HEK293 (cell line): Measurements from ENCODE around the gene SAPCD1.

ENCODE experiments used
- GLIS1 ChIP-seq: fragments of 450-650 bp; formaldehyde crosslinking; IDR thresholded peaks from 2 replicates; pipeline ENCODE4 v1.5.1; 2016; ENCODE audit warnings: missing biosample characterization, missing genetic modification characterization
- KLF16 ChIP-seq: fragments of 450-650 bp; formaldehyde crosslinking; IDR thresholded peaks from 2 replicates; pipeline ENCODE4 v1.5.1; 2017; ENCODE audit warnings: missing biosample characterization, missing genetic modification characterization
- KLF17 ChIP-seq: fragments of 450-650 bp; formaldehyde crosslinking; IDR thresholded peaks from 2 replicates; pipeline ENCODE4 v1.5.1; 2016; ENCODE audit warnings: missing biosample characterization, missing genetic modification characterization
- KLF8 ChIP-seq: fragments of 450-650 bp; formaldehyde crosslinking; IDR thresholded peaks from 2 replicates; pipeline ENCODE4 v1.5.1; 2016; ENCODE audit warnings: missing biosample characterization, missing genetic modification characterization
- PATZ1 ChIP-seq: fragments of 450-650 bp; formaldehyde crosslinking; IDR thresholded peaks from 2 replicates; pipeline ENCODE4 v1.5.1; 2016; ENCODE audit warnings: missing biosample characterization, missing genetic modification characterization
- PRDM10 ChIP-seq: fragments of 450-650 bp; formaldehyde crosslinking; IDR thresholded peaks from 2 replicates; pipeline ENCODE4 v1.5.1; 2016; ENCODE audit warnings: missing biosample characterization, missing genetic modification characterization
- SCRT1 ChIP-seq: fragments of 450-650 bp; formaldehyde crosslinking; IDR thresholded peaks from 2 replicates; pipeline ENCODE4 v1.5.1; 2016; ENCODE audit warnings: missing biosample characterization, missing genetic modification characterization, borderline replicate concordance
- SP3 ChIP-seq: fragments of 450-650 bp; formaldehyde crosslinking; IDR thresholded peaks from 2 replicates; pipeline ENCODE4 v1.5.1; 2016; ENCODE audit warnings: missing biosample characterization, missing genetic modification characterization
- ZBTB17 ChIP-seq: fragments of 450-650 bp; formaldehyde crosslinking; IDR thresholded peaks from 2 replicates; pipeline ENCODE4 v1.5.1; 2016; ENCODE audit warnings: missing biosample characterization, missing genetic modification characterization
- ZBTB21 ChIP-seq: fragments of 450-650 bp; formaldehyde crosslinking; IDR thresholded peaks from 2 replicates; pipeline ENCODE4 v1.5.1; 2017; ENCODE audit warnings: missing biosample characterization, missing genetic modification characterization
- ZBTB48 ChIP-seq: fragments of 450-650 bp; formaldehyde crosslinking; IDR thresholded peaks from 2 replicates; pipeline ENCODE4 v1.5.1; 2016; ENCODE audit warnings: missing biosample characterization, missing genetic modification characterization
- ZIC2 ChIP-seq: fragments of 450-650 bp; formaldehyde crosslinking; IDR thresholded peaks from 2 replicates; pipeline ENCODE4 v1.5.1; 2016; ENCODE audit warnings: missing biosample characterization, missing genetic modification characterization
- ZNF112 ChIP-seq: fragments of 450-650 bp; formaldehyde crosslinking; IDR thresholded peaks from 2 replicates; pipeline ENCODE4 v1.5.0; 2017; ENCODE audit warnings: missing biosample characterization, missing genetic modification characterization
- ZNF121 ChIP-seq: fragments of 450-650 bp; formaldehyde crosslinking; IDR thresholded peaks from 2 replicates; pipeline ENCODE4 v1.5.1; 2016; ENCODE audit warnings: missing biosample characterization, missing genetic modification characterization
- ZNF133 ChIP-seq: fragments of 450-650 bp; formaldehyde crosslinking; IDR thresholded peaks from 2 replicates; pipeline ENCODE4 v1.5.1; 2016; ENCODE audit warnings: missing biosample characterization, missing genetic modification characterization
- ZNF18 ChIP-seq: fragments of 450-650 bp; formaldehyde crosslinking; IDR thresholded peaks from 2 replicates; pipeline ENCODE4 v1.5.1; 2016; ENCODE audit warnings: missing biosample characterization, missing genetic modification characterization
- ZNF184 ChIP-seq: fragments of 450-650 bp; IDR thresholded peaks from 2 replicates; pipeline ENCODE4 v1.5.1; 2018; ENCODE audit warnings: missing biosample characterization, mild to moderate bottlenecking, missing genetic modification characterization
- ZNF2 ChIP-seq: fragments of 450-650 bp; formaldehyde crosslinking; IDR thresholded peaks from 2 replicates; pipeline ENCODE4 v1.5.1; 2016; ENCODE audit warnings: missing biosample characterization, missing genetic modification characterization
- ZNF202 ChIP-seq: fragments of 450-650 bp; formaldehyde crosslinking; IDR thresholded peaks from 2 replicates; pipeline ENCODE4 v1.5.1; 2016; ENCODE audit warnings: missing biosample characterization, missing genetic modification characterization, borderline replicate concordance
- ZNF23 ChIP-seq: fragments of 450-650 bp; formaldehyde crosslinking; IDR thresholded peaks from 2 replicates; pipeline ENCODE4 v1.5.1; 2016; ENCODE audit warnings: missing biosample characterization, missing genetic modification characterization, borderline replicate concordance
- ZNF24 ChIP-seq: fragments of 450-650 bp; formaldehyde crosslinking; IDR thresholded peaks from 2 replicates; pipeline ENCODE4 v1.5.1; 2016; ENCODE audit warnings: missing biosample characterization, missing genetic modification characterization
- ZNF280C ChIP-seq: fragments of 450-650 bp; formaldehyde crosslinking; IDR thresholded peaks from 2 replicates; pipeline ENCODE4 v1.5.1; 2016; ENCODE audit warnings: missing biosample characterization, missing genetic modification characterization
- ZNF324 ChIP-seq: fragments of 450-650 bp; formaldehyde crosslinking; IDR thresholded peaks from 2 replicates; pipeline ENCODE4 v1.5.1; 2016; ENCODE audit warnings: missing biosample characterization, missing genetic modification characterization
- ZNF341 ChIP-seq: fragments of 450-650 bp; formaldehyde crosslinking; IDR thresholded peaks from 2 replicates; pipeline ENCODE4; 2016; ENCODE audit warnings: low read depth, missing biosample characterization, missing genetic modification characterization
- ZNF521 ChIP-seq: fragments of 450-650 bp; formaldehyde crosslinking; IDR thresholded peaks from 2 replicates; pipeline ENCODE4 v1.5.1; 2017; ENCODE audit warnings: missing biosample characterization, mild to moderate bottlenecking, missing genetic modification characterization
- ZNF596 ChIP-seq: fragments of 450-650 bp; IDR thresholded peaks from 2 replicates; pipeline ENCODE4 v1.5.0; 2018; ENCODE audit warnings: missing biosample characterization, mild to moderate bottlenecking, missing genetic modification characterization, moderate library complexity
- ZNF660 ChIP-seq: fragments of 450-650 bp; IDR thresholded peaks from 2 replicates; pipeline ENCODE4 v1.5.1; 2018; ENCODE audit warnings: missing biosample characterization, mild to moderate bottlenecking, missing genetic modification characterization
- TF ChIP-seq, protein P1 (sequence below): fragments of 450-650 bp; formaldehyde crosslinking; IDR thresholded peaks from 2 replicates; pipeline ENCODE4 v1.5.1; 2016; ENCODE audit warnings: missing biosample characterization, missing genetic modification characterization

Gene SAPCD1

GRCh38 chr6:31769684-31770371 lies 7.4 kb downstream of the SAPCD1 start (continued):
- TF ChIP-seq KLF17 (peak; percentile 45; the same call in 1 of the 2 replicates), ZBTB17 (tag by site-specific recombination) (peak; percentile 56; the same call in 1 of the 2 replicates), KLF8 (tag by site-specific recombination) (no peak), ZNF521 (tag by site-specific recombination) (no peak), ZNF18 (tag by site-specific recombination) (no peak), ZNF341 (peak; percentile 76), ZNF596 (tag by site-specific recombination) (no peak), ZBTB21 (tag by site-specific recombination) (no peak), PRDM10 (no peak), SCRT1 (tag by site-specific recombination) (no peak), GLIS1 (tag by site-specific recombination) (peak; percentile 51), ZNF133 (tag by site-specific recombination) (no peak), ZNF324 (no peak; the same call in 1 of the 2 replicates), ZIC2 (0 out of 2 replicates have a peak, but pooled peaks have one; percentile 43), KLF16 (peak; percentile 60), ZNF23 (tag by site-specific recombination) (no peak), SP3 (peak; percentile 42; the same call in 1 of the 2 replicates), ZBTB48 (tag by site-specific recombination) (no peak), ZNF660 (no peak), ZNF280C (tag by site-specific recombination) (no peak), ZNF112 (tag by site-specific recombination) (no peak), PATZ1 (tag by site-specific recombination) (peak; percentile 74), ZNF121 (tag by site-specific recombination) (no peak), ZNF202 (tag by site-specific recombination) (no peak), ZNF184 (no peak), ZNF2 (tag by site-specific recombination) (peak; percentile 45; the same call in 1 of the 2 replicates), ZNF24 (tag by site-specific recombination) (no peak)
- TF ChIP-seq, protein P1, sequence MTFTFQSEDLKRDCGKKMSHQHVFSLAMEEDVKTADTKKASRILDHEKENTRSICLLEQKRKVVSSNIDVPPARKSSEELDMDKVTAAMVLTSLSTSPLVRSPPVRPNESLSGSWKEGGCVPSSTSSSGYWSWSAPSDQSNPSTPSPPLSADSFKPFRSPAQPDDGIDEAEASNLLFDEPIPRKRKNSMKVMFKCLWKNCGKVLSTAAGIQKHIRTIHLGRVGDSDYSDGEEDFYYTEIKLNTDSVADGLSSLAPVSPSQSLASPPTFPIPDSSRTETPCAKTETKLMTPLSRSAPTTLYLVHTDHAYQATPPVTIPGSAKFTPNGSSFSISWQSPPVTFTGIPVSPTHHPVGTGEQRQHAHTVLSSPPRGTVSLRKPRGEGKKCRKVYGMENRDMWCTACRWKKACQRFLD (tag by site-specific recombination) = no peak
